ENCODE measurements around the gene ATR. TPM values are rescaled to one million over a fixed set of nuclear protein-coding genes. Genes with fewer than 3 reads are reported as not detected.
A peak's percentile ranks its signal among the peaks of the same experiment; 100 is the strongest.

The ATR gene
- total RNA-seq, 1 experiment from 2014 or later, result 33.3 TPM

GRCh38 chr3:142507241-142507640, 71.3 kb downstream of the ATR start:
- TF ChIP-seq CTCF (conservative IDR thresholded peaks at IDR 0.05) (no peak), EZH2 (IDR thresholded peaks at IDR 0.05; ENCODE audit: low read depth) (no peak)
- no peaks in the 10 kb centered on the region for H3K9me3 ChIP-seq (ENCODE audit: insufficient read depth, low read depth)

GRCh38 chr3:142502187-142502985, 76.1 kb downstream of the ATR start:
- Histone ChIP-seq H3K27me3 (ENCODE audit: insufficient read depth, low read depth) (no peaks in the 10 kb centered on the region), H3K4me1 (replicated peaks; ENCODE audit: insufficient read depth) (peaks cover 22% of the 10 kb centered on the region), H3K27ac (no peak overlapping the region), H4K20me1 (ENCODE audit: insufficient read depth) (no peaks in the 10 kb centered on the region), H3K36me3 (ENCODE audit: low read depth) (peaks cover 20% of the 10 kb centered on the region), H2AFZ (no peak overlapping the region), H3K79me2 (ENCODE audit: low read depth) (no peaks in the 10 kb centered on the region), H3F3A (ENCODE audit: insufficient read depth, low read depth) (peaks cover 13% of the 10 kb centered on the region; the same call in 1 of the 2 replicates), H3K4me2 (no peak overlapping the region), H3K9me3 (ENCODE audit: insufficient read depth, low read depth) (no peaks in the 10 kb centered on the region), H3K9me2 (ENCODE audit: insufficient read depth) (no peaks in the 10 kb centered on the region), H3K4me3 (no peak overlapping the region)
- POLR2A ChIA-PET (ENCODE audit: unreplicated experiment), result no interaction called here
- intact Hi-C loops (cut with micrococcal nuclease; ENCODE audit: unreplicated experiment), result no loop called here
- TF ChIP-seq CTCF (conservative IDR thresholded peaks at IDR 0.05) (no peak), EZH2 (IDR thresholded peaks at IDR 0.05; ENCODE audit: low read depth) (no peak)
- no TSS peak for BruUV-seq (replicated peaks)
- no peak for DNase-seq
- CTCF ChIA-PET, result no interaction called here

More at GRCh38 chr3:142507241-142507640, 71.3 kb downstream of the ATR start:
- H2AFZ ChIP-seq, result no peak overlapping the region
- H4K20me1 ChIP-seq (ENCODE audit: insufficient read depth), result no peaks in the 10 kb centered on the region
- ChIA-PET POLR2A (ENCODE audit: unreplicated experiment) (no interaction called here), CTCF (no interaction called here)
- H3K4me1 ChIP-seq (replicated peaks; ENCODE audit: insufficient read depth), result no peaks in the 10 kb centered on the region
- no peaks in the 10 kb centered on the region for H3K79me2 ChIP-seq (ENCODE audit: low read depth)
- H3K27ac ChIP-seq, result no peak overlapping the region
- BruUV-seq (replicated peaks), result no TSS peak
- H3K27me3 ChIP-seq (ENCODE audit: insufficient read depth, low read depth), result no peaks in the 10 kb centered on the region
- no peak overlapping the region for H3K4me3 ChIP-seq
- DNase-seq, result no peak
- intact Hi-C loops (cut with micrococcal nuclease; ENCODE audit: unreplicated experiment), result no loop called here
- peaks cover 20% of the 10 kb centered on the region; the same call in 1 of the 2 replicates for H3K36me3 ChIP-seq (ENCODE audit: low read depth)
- no peaks in the 10 kb centered on the region for H3K9me2 ChIP-seq (ENCODE audit: insufficient read depth)
- no peak overlapping the region for H3K4me2 ChIP-seq
- no peaks in the 10 kb centered on the region for H3F3A ChIP-seq (ENCODE audit: insufficient read depth, low read depth)

GRCh38 chr3:142501004-142501926, 77.3 kb downstream of the ATR start:
- H3K9me3 ChIP-seq (ENCODE audit: insufficient read depth, low read depth), result no peaks in the 10 kb centered on the region
- H3K4me2 ChIP-seq, result peak overlapping the region; percentile 51
- no peaks in the 10 kb centered on the region for H3K27me3 ChIP-seq (ENCODE audit: insufficient read depth, low read depth)
- POLR2A ChIA-PET (ENCODE audit: unreplicated experiment), result interaction anchor here (0.5 to 0.6 kb wide), 3 partner anchors 41 to 289 kb away, joined by 3 to 4 read pairs (median 3); partner anchors contain the start of gene ATR
- H3K36me3 ChIP-seq (ENCODE audit: low read depth), result peaks cover 22% of the 10 kb centered on the region
- H2AFZ ChIP-seq, result no peak overlapping the region
- no peaks in the 10 kb centered on the region for H4K20me1 ChIP-seq (ENCODE audit: insufficient read depth)
- intact Hi-C loops (cut with micrococcal nuclease; ENCODE audit: unreplicated experiment), result loop anchor here (2.0 kb wide), 1 partner anchor 54 kb away; no protein-coding TSS in a partner anchor
- no TSS peak for BruUV-seq (replicated peaks)
- peaks cover 13% of the 10 kb centered on the region; the same call in 1 of the 2 replicates for H3F3A ChIP-seq (ENCODE audit: insufficient read depth, low read depth)
- no peaks in the 10 kb centered on the region for H3K79me2 ChIP-seq (ENCODE audit: low read depth)
- H3K4me1 ChIP-seq (replicated peaks; ENCODE audit: insufficient read depth), result peaks cover 22% of the 10 kb centered on the region
- CTCF ChIA-PET, result interaction anchor here (0.6 kb wide), 1 partner anchor 257 kb away, joined by 3 read pairs; no protein-coding TSS in a partner anchor
- peak overlapping the region; percentile 57 for H3K27ac ChIP-seq
- no peaks in the 10 kb centered on the region for H3K9me2 ChIP-seq (ENCODE audit: insufficient read depth)
- DNase-seq, result peak in 1 of 2 experiments; percentile 88
- TF ChIP-seq EZH2 (IDR thresholded peaks at IDR 0.05; ENCODE audit: low read depth) (no peak), CTCF (conservative IDR thresholded peaks at IDR 0.05) (no peak)
- H3K4me3 ChIP-seq, result no peak overlapping the region

Measured in PC-9 (cell line).